Kidney capillary endothelial cell (primary cell): Measurements from ENCODE around the gene WDR74.
"Not testable (repeated sequence)": the region's sequence is repeated elsewhere in the genome, so short reads cannot be mapped to it uniquely, and the experiment has no call there.

Experiments used
- DNase-seq: peaks from one replicate; pipeline ENCODE4 v3.0.0-alpha.2; 2018; ENCODE audit warnings: low spot score

The WDR74 gene

GRCh38 chr11:62859281-62859703 lies 19.9 kb upstream of the WDR74 start:
- DNase-seq = not testable (repeated sequence)

- DNase-seq = no peak
These were observed 18.8 kb upstream of the WDR74 start for GRCh38 chr11:62858201-62858600.

GRCh38 chr11:62857541-62857982 lies 18.2 kb upstream of the WDR74 start:
- DNase-seq = no peak

GRCh38 chr11:62856333-62856895 lies 17.0 kb upstream of the WDR74 start:
- DNase-seq = no peak

GRCh38 chr11:62855571-62856332 lies 16.4 kb upstream of the WDR74 start:
- peak; percentile 99 for DNase-seq

- DNase-seq = no peak
These were observed 15.6 kb upstream of the WDR74 start for GRCh38 chr11:62854825-62855570.

- no peak for DNase-seq
These were observed 14.8 kb upstream of the WDR74 start for GRCh38 chr11:62854013-62854824.

GRCh38 chr11:62853279-62853965 lies 14.0 kb upstream of the WDR74 start:
- no peak for DNase-seq

- no peak for DNase-seq
These were observed 13.3 kb upstream of the WDR74 start for GRCh38 chr11:62852523-62853188.

GRCh38 chr11:62851807-62852522 lies 12.6 kb upstream of the WDR74 start:
- no peak for DNase-seq

GRCh38 chr11:62850911-62851806 lies 11.8 kb upstream of the WDR74 start:
- DNase-seq = no peak

GRCh38 chr11:62847767-62848314 lies 8.5 kb upstream of the WDR74 start:
- DNase-seq = no peak

GRCh38 chr11:62846177-62846576 lies 6.8 kb upstream of the WDR74 start:
- no peak for DNase-seq

- DNase-seq = no peak
These were observed 4.8 kb upstream of the WDR74 start for GRCh38 chr11:62844154-62844553.

- DNase-seq = no peak
These were observed 4.1 kb upstream of the WDR74 start for GRCh38 chr11:62843466-62843865.

GRCh38 chr11:62842891-62843290 lies 3.5 kb upstream of the WDR74 start:
- DNase-seq = not testable (repeated sequence)

GRCh38 chr11:62842171-62842741 lies 2.9 kb upstream of the WDR74 start:
- no peak for DNase-seq

- DNase-seq = peak; percentile 99
These were observed 2.2 kb upstream of the WDR74 start for GRCh38 chr11:62841361-62842170.
